Stimulated activated CD4-positive, alpha-beta T cell treated with anti-CD3 and anti-CD28 coated beads, Interleukin-2, amount 100 ng/mL, for 4 hours (primary cell): ENCODE results near the gene DOCK3.
"Not testable (repeated sequence)": the region's sequence is repeated elsewhere in the genome, so short reads cannot be mapped to it uniquely, and the experiment has no call there.

ENCODE experiments used
- DNase-seq: peaks from one replicate; pipeline ENCODE4 v3.0.0-alpha.2; 2020; ENCODE audit warnings: low read depth

DOCK3 gene

GRCh38 chr3:50986726-50987125, 312.0 kb downstream of the DOCK3 start:
- no peak for DNase-seq

GRCh38 chr3:50994537-50994936, 319.8 kb downstream of the DOCK3 start:
- DNase-seq, result no peak

GRCh38 chr3:50995085-50995824, 320.5 kb downstream of the DOCK3 start:
- no peak for DNase-seq

GRCh38 chr3:51002495-51002894, 327.8 kb downstream of the DOCK3 start:
- no peak for DNase-seq

- no peak for DNase-seq
Measured at GRCh38 chr3:51004235-51004634, 329.5 kb downstream of the DOCK3 start.

- DNase-seq, result no peak
Measured at GRCh38 chr3:51024121-51024520, 349.4 kb downstream of the DOCK3 start.

GRCh38 chr3:51024765-51025632, 350.3 kb downstream of the DOCK3 start:
- DNase-seq, result peak; percentile 63

GRCh38 chr3:51031666-51032065, 356.9 kb downstream of the DOCK3 start:
- DNase-seq, result no peak

GRCh38 chr3:51035630-51036029, 360.9 kb downstream of the DOCK3 start:
- DNase-seq, result no peak

- no peak for DNase-seq
Measured at GRCh38 chr3:51044982-51045381, 370.3 kb downstream of the DOCK3 start.

GRCh38 chr3:51052562-51052961, 377.8 kb downstream of the DOCK3 start:
- DNase-seq, result no peak

GRCh38 chr3:51057121-51057520, 382.4 kb downstream of the DOCK3 start:
- no peak for DNase-seq

GRCh38 chr3:51063053-51063452, 388.3 kb downstream of the DOCK3 start:
- DNase-seq, result no peak

- DNase-seq, result no peak
Measured at GRCh38 chr3:51075221-51075775, 400.6 kb downstream of the DOCK3 start.

GRCh38 chr3:51082363-51082762, 407.6 kb downstream of the DOCK3 start:
- DNase-seq, result no peak

- DNase-seq, result no peak
Measured at GRCh38 chr3:51083490-51083889, 408.8 kb downstream of the DOCK3 start.

- not testable (repeated sequence) for DNase-seq
Measured at GRCh38 chr3:51092141-51092540, 417.4 kb downstream of the DOCK3 start.

- not testable (repeated sequence) for DNase-seq
Measured at GRCh38 chr3:51094838-51095237, 420.1 kb downstream of the DOCK3 start.

GRCh38 chr3:51099794-51100535, 425.2 kb downstream of the DOCK3 start:
- no peak for DNase-seq

- no peak for DNase-seq
Measured at GRCh38 chr3:51100536-51100851, 425.8 kb downstream of the DOCK3 start.

GRCh38 chr3:51102396-51102795, 427.7 kb downstream of the DOCK3 start:
- DNase-seq, result no peak

GRCh38 chr3:51106242-51106876, 431.6 kb downstream of the DOCK3 start:
- no peak for DNase-seq
